A673 (cell line): ENCODE measurements around the gene SOST. TPM values are rescaled to one million over a fixed set of nuclear protein-coding genes. Genes with fewer than 3 reads are reported as not detected.

ENCODE experiments used
- BruUV-seq: library from RNA; stranded (reverse); fragments of 400-500 nt; replicated peaks from 2 replicates; lab custom pipeline; 2021; lab: Mats Ljungman, UMichigan
- CTCF ChIA-PET: fragments of 300-600 bp; sonication (Branson Sonifier 250); formaldehyde crosslinking; loops from one replicate; lab custom pipeline; 2022; ENCODE audit warnings: antibody characterized with exemption; lab: Charles Lee
- POLR2A ChIA-PET: fragments of 300-600 bp; sonication (Branson Sonifier 250); formaldehyde crosslinking; loops from one replicate; lab custom pipeline; 2022; ENCODE audit warnings: antibody characterized with exemption; ENCODE audit not compliant: low non-redundant PET; lab: Charles Lee
- DNase-seq: peaks from one replicate; pipeline ENCODE4 v3.0.0-alpha.2; 2015; ENCODE audit warnings: low spot score
- H3K27ac ChIP-seq: fragments of 200-600 bp; sonication (generic); 2 replicates; pipeline ENCODE4 v1.5.1; 2016; ENCODE audit warnings: mixed run types, low read depth, mild to moderate bottlenecking, mixed read lengths, antibody characterized with exemption, low read length; ENCODE audit not compliant: poor library complexity, severe bottlenecking
- H3K27me3 ChIP-seq: fragments of 200-600 bp; sonication (generic); replicated peaks from 2 replicates; pipeline ENCODE4 v1.6.1; 2017; ENCODE audit warnings: mixed run types, low read depth, mild to moderate bottlenecking, mixed read lengths, antibody characterized with exemption, low read length; ENCODE audit not compliant: insufficient read depth, poor library complexity
- H3K36me3 ChIP-seq: fragments of 200-600 bp; sonication (generic); 2 replicates; pipeline ENCODE4 v1.6.1; 2016; ENCODE audit warnings: mixed run types, mild to moderate bottlenecking, mixed read lengths, antibody characterized with exemption, low read length; ENCODE audit not compliant: insufficient read depth, poor library complexity, severe bottlenecking
- H3K4me1 ChIP-seq: fragments of 200-600 bp; sonication (generic); 2 replicates; pipeline ENCODE4 v1.6.1; 2017; ENCODE audit warnings: mixed run types, mild to moderate bottlenecking, mixed read lengths, antibody characterized with exemption, low read length; ENCODE audit not compliant: insufficient read depth, poor library complexity, severe bottlenecking
- H3K4me3 ChIP-seq: fragments of 200-600 bp; sonication (generic); 2 replicates; pipeline ENCODE4 v1.5.1; 2016; ENCODE audit warnings: low read depth, mixed run types, mild to moderate bottlenecking, mixed read lengths, low read length; ENCODE audit not compliant: poor library complexity, severe bottlenecking
- H3K9me3 ChIP-seq: fragments of 200-600 bp; sonication (generic); 2 replicates; pipeline ENCODE4 v1.6.1; 2016; ENCODE audit warnings: mixed run types, low read depth, mild to moderate bottlenecking, mixed read lengths, antibody characterized with exemption, low read length; ENCODE audit not compliant: poor library complexity, severe bottlenecking
- EZH2 ChIP-seq: fragments of 200-600 bp; sonication (generic); IDR thresholded peaks from 2 replicates; pipeline ENCODE4 v1.6.1; 2017; ENCODE audit warnings: borderline replicate concordance, low read depth, mild to moderate bottlenecking, mixed read lengths, antibody characterized with exemption, low read length; ENCODE audit not compliant: poor library complexity, severe bottlenecking
- intact Hi-C: fragments of 100-400 bp; cut with micrococcal nuclease; formaldehyde crosslinking; loops from one replicate; pipeline ENCODE4 v1.10.0; 2022; ENCODE audit not compliant: unreplicated experiment
- total RNA-seq: library from RNA; stranded (reverse); gene quantifications from 2 replicates; pipeline ENCODE4 v1.2.3, GENCODE V29; 2021
- TF ChIP-seq, protein P1 (sequence below): fragments of 300-800, 200-600 bp; sonication (generic); conservative IDR thresholded peaks from 2 replicates; pipeline ENCODE4 v1.5.1; 2017; ENCODE audit warnings: low read depth, mild to moderate bottlenecking, antibody characterized with exemption, low read length, moderate library complexity, mixed read lengths

SOST gene
- total RNA-seq, 1 experiment from 2014 or later, result not detected

DNA sequence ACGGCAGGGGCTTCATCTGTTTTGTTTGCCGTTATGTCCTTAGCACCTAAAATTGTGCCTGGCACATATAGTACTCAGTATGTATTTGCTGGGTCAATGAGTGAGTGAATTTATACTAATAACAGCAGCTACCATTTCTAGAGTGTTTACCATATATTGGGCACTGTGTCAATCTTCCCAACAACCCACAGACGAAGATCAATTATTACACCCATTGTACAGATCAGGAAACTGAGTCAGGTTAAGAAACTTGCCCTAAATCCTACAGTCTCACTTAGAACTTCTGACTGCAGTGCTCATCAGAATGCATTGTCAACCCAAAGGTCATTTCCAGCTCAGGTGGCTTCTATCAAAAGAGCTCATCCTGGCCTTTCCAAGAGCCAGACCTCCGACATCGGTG is 52.4 kb downstream of the SOST start:
- TF ChIP-seq EZH2, result no peak
- TF ChIP-seq, protein P1, sequence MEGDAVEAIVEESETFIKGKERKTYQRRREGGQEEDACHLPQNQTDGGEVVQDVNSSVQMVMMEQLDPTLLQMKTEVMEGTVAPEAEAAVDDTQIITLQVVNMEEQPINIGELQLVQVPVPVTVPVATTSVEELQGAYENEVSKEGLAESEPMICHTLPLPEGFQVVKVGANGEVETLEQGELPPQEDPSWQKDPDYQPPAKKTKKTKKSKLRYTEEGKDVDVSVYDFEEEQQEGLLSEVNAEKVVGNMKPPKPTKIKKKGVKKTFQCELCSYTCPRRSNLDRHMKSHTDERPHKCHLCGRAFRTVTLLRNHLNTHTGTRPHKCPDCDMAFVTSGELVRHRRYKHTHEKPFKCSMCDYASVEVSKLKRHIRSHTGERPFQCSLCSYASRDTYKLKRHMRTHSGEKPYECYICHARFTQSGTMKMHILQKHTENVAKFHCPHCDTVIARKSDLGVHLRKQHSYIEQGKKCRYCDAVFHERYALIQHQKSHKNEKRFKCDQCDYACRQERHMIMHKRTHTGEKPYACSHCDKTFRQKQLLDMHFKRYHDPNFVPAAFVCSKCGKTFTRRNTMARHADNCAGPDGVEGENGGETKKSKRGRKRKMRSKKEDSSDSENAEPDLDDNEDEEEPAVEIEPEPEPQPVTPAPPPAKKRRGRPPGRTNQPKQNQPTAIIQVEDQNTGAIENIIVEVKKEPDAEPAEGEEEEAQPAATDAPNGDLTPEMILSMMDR, result no peak
- POLR2A ChIA-PET, result no interaction called here
- Histone ChIP-seq H3K4me1 (no peaks in the 10 kb centered on the region), H3K36me3 (no peaks in the 10 kb centered on the region), H3K27me3 (no peaks in the 10 kb centered on the region), H3K27ac (no peak overlapping the region), H3K9me3 (no peaks in the 10 kb centered on the region), H3K4me3 (no peak overlapping the region)
- BruUV-seq, result no TSS peak
- intact Hi-C loops, result no loop called here
- DNase-seq, result no peak
- CTCF ChIA-PET, result no interaction called here

Other genes with a start within 250 kb of the SOST start
- 25.7 and 31.2 TPM in 2 replicates for gene ETV4, start 212.5 kb downstream of the SOST start, total RNA-seq
- gene MEOX1, start 96.9 kb downstream of the SOST start, total RNA-seq, result 0.82 and 1.1 TPM in 2 replicates
- 20.4 and 22.9 TPM in 2 replicates for gene DUSP3, start 20.2 kb upstream of the SOST start, total RNA-seq
- gene CFAP97D1, start 21.6 kb upstream of the SOST start, total RNA-seq, result not detected in 2 replicates
- gene MPP3, start 74.4 kb upstream of the SOST start, total RNA-seq, result 5.7 and 7.7 TPM in 2 replicates
- not detected in 2 replicates for gene CD300LG, start 88.4 kb upstream of the SOST start, total RNA-seq
- 2.6 and 4.0 TPM in 2 replicates for gene MPP2, start 148.7 kb upstream of the SOST start, total RNA-seq
- not detected in 2 replicates for gene PPY, start 183.7 kb upstream of the SOST start, total RNA-seq
- not detected in 2 replicates for gene PYY, start 195.1 kb upstream of the SOST start, total RNA-seq
- gene NAGS, start 245.8 kb upstream of the SOST start, total RNA-seq, result 0.24 and 0.50 TPM in 2 replicates